CD4-positive, alpha-beta T cell treated with Interleukin-4 for 1 hour (primary cell): ENCODE measurements around the gene DPH7.
"Not testable (repeated sequence)": the region's sequence is repeated elsewhere in the genome, so short reads cannot be mapped to it uniquely, and the experiment has no call there.

ENCODE experiments used
- DNase-seq, 2 donors: peaks; one replicate each; pipeline ENCODE4 v3.0.0-alpha.2; 2020 to 2022

Gene DPH7

GRCh38 chr9:137516144-137516917 is 62.4 kb downstream of the DPH7 start:
- DNase-seq = no peak

DNA sequence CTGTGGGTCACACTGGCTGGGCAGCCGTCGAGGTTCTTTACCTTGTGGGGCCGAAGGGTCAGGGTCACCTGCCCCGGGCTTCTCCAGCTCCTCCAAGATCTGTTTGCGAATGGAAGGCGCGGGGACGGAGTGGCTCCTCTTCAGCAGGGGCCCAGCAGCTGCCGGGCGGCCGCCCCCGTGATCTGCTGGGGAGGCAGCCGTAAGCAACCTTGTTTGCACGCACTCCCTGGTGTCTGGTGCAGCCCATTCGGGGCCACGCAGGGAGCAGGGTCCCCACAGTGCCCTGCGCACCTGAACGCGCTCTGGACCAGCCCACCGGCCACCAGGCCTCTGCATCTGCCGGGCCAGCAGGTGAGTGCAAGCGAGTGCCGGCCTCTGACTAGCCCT is 63.4 kb downstream of the DPH7 start:
- no peak for DNase-seq

DNA sequence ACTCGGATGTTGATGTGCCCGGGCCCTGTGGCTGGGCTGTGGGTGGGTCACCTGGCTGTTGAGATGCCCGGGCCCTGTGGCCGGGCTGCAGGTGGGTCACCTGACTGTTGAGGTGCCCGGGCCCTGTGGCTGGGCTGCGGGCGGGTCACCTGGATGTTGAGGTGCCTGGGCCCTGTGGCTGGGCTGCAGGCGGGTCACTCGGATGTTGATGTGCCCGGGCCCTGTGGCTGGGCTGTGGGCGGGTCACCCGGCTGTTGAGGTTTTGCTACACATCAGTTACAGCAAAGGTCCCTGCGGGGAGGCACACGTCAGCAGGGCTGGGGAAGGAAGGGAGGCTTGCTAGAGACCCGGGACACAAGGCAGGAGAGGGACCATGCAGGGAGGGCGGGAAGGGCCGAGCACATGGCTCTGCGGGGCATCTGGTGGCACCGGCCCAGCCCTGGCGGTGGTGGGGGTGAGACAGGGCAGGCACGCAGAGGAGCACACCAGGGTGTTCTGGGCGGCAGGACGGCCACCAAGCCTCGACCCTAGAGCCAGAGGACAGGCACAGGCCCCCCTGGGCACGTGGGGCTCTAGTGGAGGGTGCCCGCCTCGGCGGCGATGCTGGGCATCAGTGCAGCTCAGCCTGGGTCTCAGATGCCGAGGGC is 63.9 kb downstream of the DPH7 start:
- no peak for DNase-seq

GRCh38 chr9:137513801-137514570 is 64.7 kb downstream of the DPH7 start:
- not testable (repeated sequence) for DNase-seq

DNA sequence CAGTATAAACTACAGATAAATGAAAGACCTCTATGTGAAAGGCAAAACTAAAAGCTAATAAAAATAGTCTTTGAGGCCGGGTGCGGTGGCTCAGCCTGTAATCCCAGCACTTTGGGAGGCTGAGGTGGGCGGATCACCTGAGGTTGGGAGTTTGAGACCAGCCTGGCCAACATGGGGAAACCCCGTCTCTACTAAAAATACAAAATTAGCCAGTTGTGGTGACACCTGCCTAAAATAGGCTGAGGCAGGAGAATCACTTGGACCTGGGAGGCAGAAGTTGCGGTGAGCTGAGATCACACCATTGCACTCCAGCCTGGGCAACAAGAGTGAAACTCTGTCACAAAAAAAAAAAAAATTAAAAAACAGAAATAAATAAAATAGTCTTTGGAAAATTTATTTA is 65.6 kb downstream of the DPH7 start:
- not testable (repeated sequence) for DNase-seq

GRCh38 chr9:137511758-137512463 is 66.8 kb downstream of the DPH7 start:
- no peak for DNase-seq

DNA sequence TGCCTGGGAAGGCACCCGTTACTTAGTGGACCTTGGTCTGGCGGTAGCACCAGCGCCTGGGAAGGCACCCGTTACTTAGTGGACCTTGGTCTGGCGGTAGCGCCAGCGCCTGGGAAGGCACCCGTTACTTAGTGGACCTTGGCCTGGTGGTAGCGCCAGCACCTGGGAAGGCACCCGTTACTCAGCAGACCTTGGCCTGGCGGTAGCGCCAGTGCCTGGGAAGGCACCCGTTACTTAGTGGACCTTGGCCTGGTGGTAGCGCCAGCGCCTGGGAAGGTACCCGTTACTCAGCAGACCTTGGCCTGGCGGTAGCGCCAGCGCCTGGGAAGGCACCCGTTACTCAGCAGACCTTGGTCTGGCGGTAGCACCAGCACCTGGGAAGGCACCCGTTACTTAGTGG is 67.6 kb downstream of the DPH7 start:
- DNase-seq = not testable (repeated sequence)

DNA sequence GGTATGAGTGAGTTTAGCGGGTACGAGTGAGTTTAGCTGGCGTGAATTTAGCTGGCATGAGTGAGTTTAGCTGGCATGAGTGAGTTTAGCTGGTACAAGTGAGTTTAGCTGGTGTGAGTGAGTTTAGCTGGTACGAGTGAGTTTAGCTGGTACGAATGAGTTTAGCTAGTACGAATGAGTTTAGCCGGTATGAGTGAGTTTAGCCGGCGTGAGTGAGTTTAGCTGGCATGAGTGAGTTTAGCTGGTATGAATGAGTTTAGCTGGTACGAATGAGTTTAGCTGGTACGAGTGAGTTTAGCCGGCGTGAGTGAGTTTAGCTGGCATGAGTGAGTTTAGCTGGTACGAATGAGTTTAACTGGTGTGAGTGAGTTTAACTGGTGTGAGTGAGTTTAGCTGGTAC is 69.5 kb downstream of the DPH7 start:
- no peak for DNase-seq

- DNase-seq = no peak
These were observed 72.0 kb downstream of the DPH7 start for GRCh38 chr9:137506702-137507171.

GRCh38 chr9:137506274-137506673 is 72.5 kb downstream of the DPH7 start:
- DNase-seq = no peak

GRCh38 chr9:137505421-137506140 is 73.1 kb downstream of the DPH7 start:
- no peak for DNase-seq
